CD14-positive monocyte (primary cell): Measurements from ENCODE around the gene ZNF273. TPM values are rescaled to one million over a fixed set of nuclear protein-coding genes. Genes with fewer than 3 reads are reported as not detected.

Experiments used
- DNase-seq, 3 donors: peaks; one replicate each; pipeline ENCODE4 v3.0.0-alpha.2; 2011 to 2022
- H2AFZ ChIP-seq: 2 replicates; pipeline ENCODE4 v1.6.0; 2012; ENCODE audit warnings: mild to moderate bottlenecking, low read depth, low read length, inconsistent platforms; ENCODE audit not compliant: insufficient read depth, poor library complexity, severe bottlenecking
- H3K27ac ChIP-seq, 2 donors: 1 replicate in 1 of 2; 2 replicates in 1 of 2; pipeline ENCODE4 v1.5.1; 2012 to 2013; ENCODE audit warnings: low read length in 2 of 2, control low read depth in 1 of 2, inconsistent platforms in 1 of 2, low read depth in 1 of 2, mild to moderate bottlenecking in 1 of 2
- H3K27me3 ChIP-seq, 2 donors: one replicate each; pipeline versions ENCODE4 v1.6.0 to v1.6.1; 2011 to 2013; ENCODE audit warnings: low read length in 2 of 2; ENCODE audit not compliant: control insufficient read depth in 2 of 2, insufficient read depth in 2 of 2
- H3K36me3 ChIP-seq, 2 donors: replicated peaks in 1 of 2; 1 replicate in 1 of 2; 2 replicates in 1 of 2; pipeline versions ENCODE4 v1.5.1 to v1.6.1; 2012 to 2013; ENCODE audit warnings: low read length in 2 of 2, control low read depth in 1 of 2, inconsistent platforms in 1 of 2, mild to moderate bottlenecking in 1 of 2; ENCODE audit not compliant: insufficient read depth in 2 of 2, control insufficient read depth in 1 of 2
- H3K4me1 ChIP-seq, 2 donors: 1 replicate in 1 of 2; 2 replicates in 1 of 2; pipeline versions ENCODE4 v1.5.1 to v1.6.1; 2012 to 2013; ENCODE audit warnings: low read length in 2 of 2, control low read depth in 1 of 2, inconsistent platforms in 1 of 2, mild to moderate bottlenecking in 1 of 2, moderate library complexity in 1 of 2; ENCODE audit not compliant: insufficient read depth in 2 of 2, control insufficient read depth in 1 of 2
- H3K4me2 ChIP-seq: replicated peaks from 2 replicates; pipeline ENCODE3; 2012; ENCODE audit warnings: low read length, moderate library complexity, mild to moderate bottlenecking; ENCODE audit not compliant: poor library complexity, severe bottlenecking; ENCODE audit errors: extremely low read depth
- H3K4me3 ChIP-seq, 3 experiments: fragments of 200-600 bp in 1 of 3; sonication (generic) in 1 of 3; replicated peaks in 1 of 3; 1 replicate in 2 of 3; 2 replicates in 1 of 3; pipeline ENCODE4 v1.5.1; 2011 to 2013; ENCODE audit warnings: low read length in 3 of 3, mild to moderate bottlenecking in 3 of 3, control low read depth in 2 of 3, low read depth in 2 of 3, inconsistent platforms in 1 of 3, moderate library complexity in 1 of 3
- H3K79me2 ChIP-seq: 2 replicates; pipeline ENCODE4 v1.6.0; 2012; ENCODE audit warnings: mild to moderate bottlenecking, control low read depth, inconsistent platforms, low read length, moderate library complexity; ENCODE audit not compliant: insufficient read depth
- H3K9ac ChIP-seq: 2 replicates; pipeline ENCODE4 v1.6.0; 2017; ENCODE audit warnings: low read length, mild to moderate bottlenecking; ENCODE audit not compliant: insufficient read depth, poor library complexity, severe bottlenecking
- H3K9me3 ChIP-seq, 2 donors: replicated peaks in 1 of 2; 1 replicate in 1 of 2; 2 replicates in 1 of 2; pipeline versions ENCODE4 v1.5.1 to v1.6.1; 2012 to 2013; ENCODE audit warnings: low read length in 2 of 2, control low read depth in 1 of 2; ENCODE audit not compliant: control insufficient read depth in 1 of 2, insufficient read depth in 1 of 2
- H4K20me1 ChIP-seq: 2 replicates; pipeline ENCODE4 v1.6.0; 2012; ENCODE audit warnings: mild to moderate bottlenecking, low read length, control low read depth, moderate library complexity; ENCODE audit not compliant: insufficient read depth
- H3K27ac Mint-ChIP-seq, 7 donors: one replicate each; pipeline ENCODE4 v1.8.0; 2020; ENCODE audit warnings: mild to moderate bottlenecking in 7 of 7, mixed read lengths in 7 of 7, moderate library complexity in 6 of 7, inconsistent platforms in 2 of 7
- H3K27me3 Mint-ChIP-seq, 3 donors: one replicate each; pipeline ENCODE4 v1.8.0; 2021 to 2022; ENCODE audit warnings: low read depth in 3 of 3, mild to moderate bottlenecking in 3 of 3, mixed read lengths in 3 of 3, moderate library complexity in 3 of 3, inconsistent platforms in 1 of 3
- H3K36me3 Mint-ChIP-seq, 2 donors: one replicate each; pipeline ENCODE4 v1.8.0; 2020; ENCODE audit warnings: mixed read lengths in 2 of 2, inconsistent platforms in 1 of 2, mild to moderate bottlenecking in 1 of 2
- H3K4me1 Mint-ChIP-seq: one replicate; pipeline ENCODE4 v1.8.0; 2020; ENCODE audit warnings: mild to moderate bottlenecking, mixed read lengths
- H3K4me3 Mint-ChIP-seq, 2 donors: one replicate each; pipeline ENCODE4 v1.8.0; 2020; ENCODE audit warnings: mild to moderate bottlenecking in 2 of 2, mixed read lengths in 2 of 2, moderate library complexity in 1 of 2
- H3K9me3 Mint-ChIP-seq, 7 donors: one replicate each; pipeline ENCODE4 v1.8.0; 2020 to 2022; ENCODE audit warnings: mixed read lengths in 7 of 7, mild to moderate bottlenecking in 6 of 7, moderate library complexity in 6 of 7, inconsistent platforms in 2 of 7
- WGBS: methylation state at CpG from one replicate; pipeline ENCODE4 v1.1.5; 2013; ENCODE audit warnings: missing lambda C conversion rate; ENCODE audit not compliant: insufficient coverage; 5-methylcytosine and 5-hydroxymethylcytosine counted together
- intact Hi-C, 2 donors: fragments of 100-400 bp; cut with micrococcal nuclease; formaldehyde crosslinking; loops; one replicate each; pipeline versions ENCODE4 v1.15.0 to v1.15.1; 2023
- polyA plus RNA-seq, 3 donors: library from polyadenylated mRNA; depleted of rRNA in 1 of 3; unstranded in 2 of 3; stranded (reverse) in 1 of 3; fragments of 300-500 nt in 2 of 3; fragments of >200 nt in 1 of 3; fragmentation: Illumina TruSeq in 2 of 3; gene quantifications; 1 replicate in 2 of 3; 2 replicates in 1 of 3; pipeline ENCODE4 v1.2.3, GENCODE V29; 2012 to 2021
- TF ChIP-seq, protein P1 (sequence below): fragments of 200-600 bp; IDR thresholded peaks from one replicate; pipeline ENCODE4 v1.8.0; 2022; ENCODE audit warnings: antibody characterized with exemption, mild to moderate bottlenecking

ZNF273 gene
- polyA plus RNA-seq, 3 donors, result 0.21 to 1.7 (median 0.62) TPM

- H3K36me3 Mint-ChIP-seq, result peaks cover 13 to 38% of the 10 kb centered on the region in 2 donors
- Histone ChIP-seq H3K4me2 (no peak overlapping the region), H3K4me3 (no peak overlapping the region), H3K9ac (no peak overlapping the region), H3K36me3 (no peaks in the 10 kb centered on the region), H3K79me2 (peaks cover 70% of the 10 kb centered on the region), H3K4me1 (peaks cover 9 to 13% of the 10 kb centered on the region in 2 donors), H3K27ac (no peak overlapping the region), H3K9me3 (peaks cover 11 to 26% of the 10 kb centered on the region in 2 donors), H4K20me1 (no peaks in the 10 kb centered on the region), H3K27me3 (no peaks in the 10 kb centered on the region), H2AFZ (no peak overlapping the region)
- WGBS, result no CpG with 5 or more reads among the region's 4 CpGs
- TF ChIP-seq, protein P1, sequence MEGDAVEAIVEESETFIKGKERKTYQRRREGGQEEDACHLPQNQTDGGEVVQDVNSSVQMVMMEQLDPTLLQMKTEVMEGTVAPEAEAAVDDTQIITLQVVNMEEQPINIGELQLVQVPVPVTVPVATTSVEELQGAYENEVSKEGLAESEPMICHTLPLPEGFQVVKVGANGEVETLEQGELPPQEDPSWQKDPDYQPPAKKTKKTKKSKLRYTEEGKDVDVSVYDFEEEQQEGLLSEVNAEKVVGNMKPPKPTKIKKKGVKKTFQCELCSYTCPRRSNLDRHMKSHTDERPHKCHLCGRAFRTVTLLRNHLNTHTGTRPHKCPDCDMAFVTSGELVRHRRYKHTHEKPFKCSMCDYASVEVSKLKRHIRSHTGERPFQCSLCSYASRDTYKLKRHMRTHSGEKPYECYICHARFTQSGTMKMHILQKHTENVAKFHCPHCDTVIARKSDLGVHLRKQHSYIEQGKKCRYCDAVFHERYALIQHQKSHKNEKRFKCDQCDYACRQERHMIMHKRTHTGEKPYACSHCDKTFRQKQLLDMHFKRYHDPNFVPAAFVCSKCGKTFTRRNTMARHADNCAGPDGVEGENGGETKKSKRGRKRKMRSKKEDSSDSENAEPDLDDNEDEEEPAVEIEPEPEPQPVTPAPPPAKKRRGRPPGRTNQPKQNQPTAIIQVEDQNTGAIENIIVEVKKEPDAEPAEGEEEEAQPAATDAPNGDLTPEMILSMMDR, result no peak
- no peaks in the 10 kb centered on the region for H3K27me3 Mint-ChIP-seq
- intact Hi-C loops, result loop anchor here in 1 of 2 donors (10.0 kb wide), 4 partner anchors 99 to 591 kb away; partner anchors contain the start of genes ERV3-1, ZNF680, ZNF736 and ZNF92
- H3K9me3 Mint-ChIP-seq, result peaks cover 12 to 48% (median 30%) of the 10 kb centered on the region in 7 donors
- H3K4me3 Mint-ChIP-seq, result no peak overlapping the region
- no peak for DNase-seq
- no peak overlapping the region for H3K27ac Mint-ChIP-seq
- peaks cover 35% of the 10 kb centered on the region for H3K4me1 Mint-ChIP-seq
Measured at GRCh38 chr7:64905547-64905946, 2.5 kb downstream of the ZNF273 start.

- Histone ChIP-seq H3K9ac (no peak overlapping the region), H4K20me1 (no peaks in the 10 kb centered on the region), H3K4me2 (no peak overlapping the region), H3K79me2 (peaks cover 89% of the 10 kb centered on the region), H3K27ac (no peak overlapping the region), H3K36me3 (no peaks in the 10 kb centered on the region), H3K9me3 (peaks cover 30 to 41% of the 10 kb centered on the region in 2 donors), H3K27me3 (no peaks in the 10 kb centered on the region), H3K4me3 (no peak overlapping the region), H3K4me1 (peaks cover 9 to 12% of the 10 kb centered on the region in 2 donors), H2AFZ (no peak overlapping the region)
- H3K36me3 Mint-ChIP-seq, result peaks cover 13 to 47% of the 10 kb centered on the region in 2 donors
- intact Hi-C loops, result loop anchor here in 1 of 2 donors (10.0 kb wide), 4 partner anchors 97 to 593 kb away; partner anchors contain the start of genes ERV3-1, ZNF680, ZNF736 and ZNF92
- WGBS, result 52% methylated on average over 3 of the region's 5 CpGs
- peak overlapping the region in 1 of 7 donors; percentile 55 for H3K27ac Mint-ChIP-seq
- H3K27me3 Mint-ChIP-seq, result no peaks in the 10 kb centered on the region
- TF ChIP-seq, protein P1, result no peak
- peaks cover 22 to 60% (median 40%) of the 10 kb centered on the region in 7 donors for H3K9me3 Mint-ChIP-seq
- H3K4me3 Mint-ChIP-seq, result no peak overlapping the region
- peaks cover 30% of the 10 kb centered on the region for H3K4me1 Mint-ChIP-seq
- no peak for DNase-seq
Measured at GRCh38 chr7:64907641-64908326, 4.7 kb downstream of the ZNF273 start.
